ENCODE data around the gene P2RX5.
"Not testable (repeated sequence)": the region's sequence is repeated elsewhere in the genome, so short reads cannot be mapped to it uniquely, and the experiment has no call there.

Gene P2RX5, protein sequence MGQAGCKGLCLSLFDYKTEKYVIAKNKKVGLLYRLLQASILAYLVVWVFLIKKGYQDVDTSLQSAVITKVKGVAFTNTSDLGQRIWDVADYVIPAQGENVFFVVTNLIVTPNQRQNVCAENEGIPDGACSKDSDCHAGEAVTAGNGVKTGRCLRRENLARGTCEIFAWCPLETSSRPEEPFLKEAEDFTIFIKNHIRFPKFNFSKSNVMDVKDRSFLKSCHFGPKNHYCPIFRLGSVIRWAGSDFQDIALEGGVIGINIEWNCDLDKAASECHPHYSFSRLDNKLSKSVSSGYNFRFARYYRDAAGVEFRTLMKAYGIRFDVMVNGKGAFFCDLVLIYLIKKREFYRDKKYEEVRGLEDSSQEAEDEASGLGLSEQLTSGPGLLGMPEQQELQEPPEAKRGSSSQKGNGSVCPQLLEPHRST
- 0.06 to 0.84 (median 0.28) reads per million in 18 experiments for total RNA-seq

DNA sequence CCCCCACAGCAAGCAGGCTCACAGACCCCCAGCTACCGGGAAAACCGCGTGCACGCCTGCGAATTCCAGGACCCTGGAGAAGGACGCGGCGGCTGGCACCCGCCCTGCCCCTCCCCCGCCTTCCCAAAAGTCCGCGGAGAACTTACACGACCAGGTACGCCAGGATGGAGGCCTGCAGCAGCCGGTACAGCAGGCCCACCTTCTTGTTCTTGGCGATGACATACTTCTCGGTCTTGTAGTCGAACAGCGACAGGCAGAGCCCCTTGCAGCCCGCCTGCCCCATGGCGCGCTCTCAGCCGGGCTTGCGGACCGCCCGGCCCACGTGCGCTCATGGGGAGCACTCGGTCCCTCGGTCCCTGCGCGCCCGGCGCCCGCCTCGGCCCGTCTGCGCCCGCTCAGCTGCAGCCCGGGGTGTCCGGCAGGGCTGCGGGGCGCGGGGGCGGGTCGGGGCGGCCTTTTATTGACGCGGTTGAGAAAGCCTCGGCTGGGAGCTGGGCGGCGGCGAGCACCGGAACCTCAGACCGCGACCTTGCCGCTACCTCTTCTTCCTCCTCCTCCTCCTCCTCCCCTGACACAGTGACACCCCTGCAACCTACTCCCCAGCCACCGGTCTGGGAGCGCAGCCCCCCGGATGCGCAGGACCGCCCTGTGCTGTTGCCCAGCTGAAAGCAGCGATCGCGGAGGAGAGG, at the start of gene P2RX5:
TSS of gene P2RX5 (minus strand) at position 433 of the 689 bp plus-strand sequence. CDS start at position 283, 150 bp downstream.
- DNase-seq = peak; percentile 38 to 52

GRCh38 chr17:3745071-3745470, 49.1 kb upstream of the P2RX5 start:
- no peak for DNase-seq

DNA sequence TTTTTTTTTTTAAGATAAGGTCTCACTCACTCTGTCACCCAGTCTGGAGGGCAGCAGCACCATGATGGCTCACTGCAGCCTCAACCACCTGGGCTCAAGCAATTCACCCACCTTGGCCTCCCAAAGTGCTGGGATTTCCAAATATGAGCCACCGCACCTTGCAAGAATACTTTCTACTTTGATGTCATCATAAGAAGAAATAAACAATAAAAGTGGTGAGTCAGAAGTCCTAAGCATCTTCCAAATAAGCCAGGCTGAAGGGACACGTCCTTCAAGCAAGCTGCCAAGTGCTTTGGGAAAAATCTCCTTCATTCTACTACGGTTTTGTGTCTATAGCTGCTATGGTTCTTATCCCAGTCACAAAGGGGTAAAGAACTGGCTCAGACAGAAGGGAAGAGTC, 48.1 kb upstream of the P2RX5 start:
- no peak for DNase-seq

DNA sequence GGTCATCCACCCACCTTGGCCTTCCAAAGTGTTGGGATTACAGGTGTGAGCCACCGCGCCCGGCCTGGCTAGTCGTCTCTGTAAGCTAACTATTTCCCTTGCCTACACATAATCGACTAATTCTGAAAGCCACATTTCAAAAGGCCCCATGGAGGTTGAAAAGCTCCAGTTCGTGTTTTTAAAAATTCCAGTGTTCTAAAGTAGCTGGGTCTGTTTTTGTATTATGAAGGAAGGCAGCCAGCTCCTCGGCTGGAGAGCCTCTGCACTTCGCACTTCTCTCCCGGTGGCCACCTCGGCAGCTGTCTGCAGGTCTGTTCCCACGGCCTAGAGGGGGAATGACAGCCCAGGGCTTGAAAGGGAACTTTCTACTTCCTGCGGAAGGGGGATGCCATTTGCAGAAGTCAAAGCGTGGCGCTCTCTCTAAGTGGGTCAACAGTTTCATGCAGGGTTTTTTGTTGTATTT, 44.7 kb upstream of the P2RX5 start:
- peak; percentile 84 to 93 for DNase-seq

DNA sequence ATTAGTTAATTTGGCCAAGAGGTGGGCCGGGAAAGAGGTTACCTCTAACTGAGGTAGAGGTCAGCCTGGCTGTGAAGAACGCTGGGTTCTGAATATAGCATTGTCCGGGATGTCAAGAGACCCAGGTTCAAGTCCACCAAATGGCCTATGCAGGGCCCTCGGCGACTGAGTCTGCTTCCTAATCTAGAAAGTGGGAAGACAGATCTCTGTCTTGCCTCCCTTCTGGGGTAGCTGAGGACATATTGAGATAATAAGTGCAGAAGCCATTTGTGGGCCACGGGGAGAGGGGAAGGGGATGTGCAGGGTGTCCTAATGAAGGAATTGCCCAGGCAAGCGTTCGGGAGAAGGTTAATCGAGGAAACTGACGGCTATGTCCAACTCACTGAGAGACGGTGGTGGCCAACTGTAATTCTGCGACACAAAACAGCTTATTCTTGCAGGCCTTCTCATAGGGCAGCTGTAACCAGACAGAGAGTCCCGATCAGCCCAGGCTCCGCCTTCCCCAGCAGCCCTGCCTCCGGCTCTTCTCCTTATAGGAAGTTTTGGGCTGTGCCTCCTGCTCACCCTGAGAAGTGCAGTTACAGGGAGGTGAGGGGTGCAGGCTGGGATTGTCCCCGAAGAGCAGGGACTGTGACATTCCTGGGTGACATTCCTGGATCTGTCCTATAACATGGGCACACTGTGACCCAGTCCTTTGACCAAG, 43.6 kb upstream of the P2RX5 start:
- no peak for DNase-seq

GRCh38 chr17:3738562-3739295, 42.8 kb upstream of the P2RX5 start:
- peak in 1 of 2 donors; percentile 72 for DNase-seq

- peak; percentile 20 to 38 for DNase-seq
Observed at GRCh38 chr17:3735515-3735914, 39.6 kb upstream of the P2RX5 start.

DNA sequence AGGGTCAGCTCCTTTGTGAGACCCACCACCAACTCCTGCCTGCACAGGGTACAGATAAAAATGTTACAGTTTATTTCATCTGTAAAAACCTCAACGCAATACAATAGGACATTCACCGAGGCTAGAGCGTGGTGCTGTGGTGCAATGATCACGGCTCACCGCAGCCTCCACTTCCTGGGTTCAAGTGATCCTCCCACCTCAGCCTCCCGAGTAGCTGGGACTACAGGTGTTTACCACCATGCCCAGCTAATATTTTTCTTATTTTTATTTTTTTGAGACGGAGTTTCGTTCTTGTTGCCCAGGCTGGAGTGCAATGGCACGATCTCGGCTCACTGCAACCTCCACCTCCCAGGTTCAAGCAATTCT, 38.9 kb upstream of the P2RX5 start:
- DNase-seq = not testable (repeated sequence)

GRCh38 chr17:3732210-3732621, 36.3 kb upstream of the P2RX5 start:
- DNase-seq = no peak

- no peak for DNase-seq
Observed at GRCh38 chr17:3730881-3731429, 35.0 kb upstream of the P2RX5 start.

GRCh38 chr17:3729881-3730280, 33.9 kb upstream of the P2RX5 start:
- DNase-seq = no peak

DNA sequence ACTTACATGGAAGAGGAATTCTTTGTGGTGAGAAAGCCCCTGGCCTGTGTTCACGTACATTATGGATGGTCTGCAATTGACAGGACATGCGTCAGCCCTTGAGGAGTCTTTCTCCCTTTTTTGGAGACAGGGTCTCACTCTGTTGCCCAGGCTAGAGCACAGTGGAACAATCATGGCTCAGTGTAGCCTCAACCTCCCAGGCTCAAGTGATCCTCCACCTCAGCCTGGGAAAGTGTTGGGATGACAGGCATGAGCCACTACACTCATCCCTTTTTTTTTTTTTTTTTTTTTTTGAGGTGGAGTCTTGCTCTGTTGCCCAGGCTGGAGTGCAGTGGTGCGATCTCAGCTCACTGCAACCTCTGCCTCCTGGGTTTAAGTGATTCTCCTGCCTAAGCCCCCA, 32.1 kb upstream of the P2RX5 start:
- DNase-seq = not testable (repeated sequence)

DNA sequence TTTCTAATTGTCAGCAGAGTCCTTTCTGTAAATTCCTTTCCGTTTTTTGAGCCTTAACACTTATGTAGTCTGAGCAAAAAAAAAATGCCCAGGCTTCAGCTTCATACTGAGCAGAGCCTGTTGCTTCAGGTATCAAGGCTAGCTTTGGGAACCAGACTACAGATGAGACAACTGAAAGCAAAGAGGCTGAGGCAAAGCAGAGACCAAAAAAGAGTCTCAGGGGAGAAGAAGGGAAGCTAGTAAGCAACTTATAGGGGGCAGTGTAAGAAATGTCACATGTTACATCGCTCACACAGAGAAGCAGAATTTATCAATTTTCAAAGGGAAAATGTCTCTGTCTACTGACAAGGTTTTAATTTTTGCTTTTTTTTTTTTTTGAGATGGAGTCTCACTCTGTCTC, 31.1 kb upstream of the P2RX5 start:
- DNase-seq = no peak

GRCh38 chr17:3724378-3725077, 28.6 kb upstream of the P2RX5 start:
- DNase-seq = no peak

GRCh38 chr17:3723556-3724377, 27.8 kb upstream of the P2RX5 start, which contains the start of gene HASPIN:
Gene HASPIN, plus strand, starts transcription at chr17:3723903. Its CDS starts 33 bp downstream, at chr17:3723936.
- DNase-seq = peak; percentile 94 to 96

DNA sequence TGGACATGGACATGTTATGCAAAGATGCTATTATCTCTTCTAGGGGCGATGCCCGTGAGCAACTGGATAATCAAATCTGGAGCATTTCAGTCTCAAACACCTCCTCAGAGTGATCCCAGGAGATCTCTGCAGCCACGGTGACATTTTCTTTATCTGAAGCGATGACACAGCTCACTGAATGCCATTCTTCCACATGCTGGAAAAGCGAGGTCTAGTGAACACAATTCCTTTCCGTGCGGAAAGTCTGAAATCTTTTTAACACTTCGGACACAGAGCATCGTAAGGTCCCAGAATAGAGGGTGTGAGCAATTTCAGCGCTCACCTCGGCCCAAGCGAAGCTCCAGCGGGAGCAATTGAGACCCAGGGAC, 27.2 kb upstream of the P2RX5 start:
- no peak for DNase-seq

DNA sequence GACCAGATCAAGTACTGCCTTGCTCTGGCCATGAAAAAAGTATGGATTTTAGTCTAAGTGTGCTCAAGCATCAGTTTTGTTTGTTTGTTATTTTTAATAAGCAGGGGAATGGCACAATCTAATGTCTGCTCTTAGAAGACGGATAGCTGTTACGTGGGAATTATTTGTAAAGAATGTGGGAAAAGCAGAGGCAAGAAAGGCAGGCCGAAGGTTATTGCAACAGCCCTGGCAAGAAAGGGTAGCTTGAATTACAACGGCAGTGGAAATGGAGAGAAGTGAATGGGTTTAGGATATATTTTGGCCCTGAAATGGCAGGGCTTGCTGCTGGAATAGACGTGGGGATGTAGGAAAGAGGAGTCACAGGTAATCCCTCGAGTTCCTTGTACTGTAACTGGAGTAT, 26.8 kb upstream of the P2RX5 start:
- no peak for DNase-seq

GRCh38 chr17:3719265-3719664, 23.3 kb upstream of the P2RX5 start:
- no peak for DNase-seq

DNA sequence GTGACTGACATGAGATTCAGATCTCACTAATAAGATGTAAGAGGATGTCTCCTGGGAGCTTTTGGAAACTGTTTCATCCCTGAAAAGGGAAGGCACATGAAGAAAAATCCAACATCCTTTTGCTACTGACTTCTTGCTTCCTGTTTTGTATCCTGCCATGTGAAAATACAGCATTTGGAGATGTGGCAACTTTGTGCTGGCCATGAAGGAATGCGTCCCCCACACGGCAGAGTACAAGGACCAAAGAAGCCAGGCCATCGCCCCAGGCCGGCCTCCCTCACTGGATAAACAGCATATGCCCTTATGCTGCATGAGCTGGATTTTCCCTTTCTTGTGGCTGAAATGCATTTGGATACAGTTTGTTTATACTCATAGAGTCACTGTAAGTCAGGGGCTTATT, 22.2 kb upstream of the P2RX5 start:
- DNase-seq = peak; percentile 42 to 55

DNA sequence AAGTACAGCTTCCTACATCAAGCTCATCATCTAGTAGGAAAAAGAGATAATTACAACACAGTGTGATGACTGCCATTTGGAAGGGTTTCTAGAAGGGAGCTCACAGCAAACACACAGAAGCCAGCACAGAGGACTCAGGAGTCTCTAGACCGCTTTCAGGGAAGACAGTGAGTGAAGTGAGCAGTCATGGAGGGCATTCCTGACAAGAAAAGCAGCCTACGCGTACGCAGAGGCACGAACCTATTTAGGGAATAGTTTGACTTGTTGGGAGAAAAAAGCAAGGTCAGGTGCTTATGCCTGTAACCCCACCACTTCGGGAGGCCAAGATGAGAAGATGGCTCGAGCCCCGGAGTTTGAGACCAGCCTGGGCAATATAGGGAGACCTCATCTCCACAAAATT, 19.3 kb upstream of the P2RX5 start:
- no peak for DNase-seq
